NCI-H2081 (cell line): Measurements from ENCODE around the gene TCP11X1.
"Not testable (repeated sequence)": the region's sequence is repeated elsewhere in the genome, so short reads cannot be mapped to it uniquely, and the experiment has no call there.

Experiments used
- DNase-seq, 2 experiments: peaks; one replicate each; lab custom pipeline; 2025; lab: John Stamatoyannopoulos, UW

The TCP11X1 gene

DNA sequence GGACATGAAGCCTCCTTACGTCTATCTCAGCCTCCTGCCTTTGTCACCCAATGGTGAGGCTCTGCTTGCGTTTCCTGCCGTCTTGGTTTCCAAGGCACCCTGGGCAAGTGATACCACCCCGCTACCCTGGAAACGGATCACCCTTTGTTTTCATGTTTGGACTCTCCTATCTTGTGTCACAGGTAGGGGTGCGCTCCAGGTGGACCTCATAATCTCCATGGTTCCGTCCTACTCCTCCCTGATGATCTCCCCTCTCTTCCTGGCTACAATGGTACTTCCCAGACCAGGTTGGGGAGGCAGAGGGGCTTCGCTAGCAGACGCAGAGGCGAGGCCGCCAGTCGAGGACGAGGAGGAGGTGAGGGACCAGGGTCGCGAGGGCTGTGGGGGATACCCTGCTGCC lies at the start of gene TCP11X1:
TCP11X1 (plus strand) TSS at position 316 of the 400 bp plus-strand sequence.
- DNase-seq: not testable (repeated sequence)

DNA sequence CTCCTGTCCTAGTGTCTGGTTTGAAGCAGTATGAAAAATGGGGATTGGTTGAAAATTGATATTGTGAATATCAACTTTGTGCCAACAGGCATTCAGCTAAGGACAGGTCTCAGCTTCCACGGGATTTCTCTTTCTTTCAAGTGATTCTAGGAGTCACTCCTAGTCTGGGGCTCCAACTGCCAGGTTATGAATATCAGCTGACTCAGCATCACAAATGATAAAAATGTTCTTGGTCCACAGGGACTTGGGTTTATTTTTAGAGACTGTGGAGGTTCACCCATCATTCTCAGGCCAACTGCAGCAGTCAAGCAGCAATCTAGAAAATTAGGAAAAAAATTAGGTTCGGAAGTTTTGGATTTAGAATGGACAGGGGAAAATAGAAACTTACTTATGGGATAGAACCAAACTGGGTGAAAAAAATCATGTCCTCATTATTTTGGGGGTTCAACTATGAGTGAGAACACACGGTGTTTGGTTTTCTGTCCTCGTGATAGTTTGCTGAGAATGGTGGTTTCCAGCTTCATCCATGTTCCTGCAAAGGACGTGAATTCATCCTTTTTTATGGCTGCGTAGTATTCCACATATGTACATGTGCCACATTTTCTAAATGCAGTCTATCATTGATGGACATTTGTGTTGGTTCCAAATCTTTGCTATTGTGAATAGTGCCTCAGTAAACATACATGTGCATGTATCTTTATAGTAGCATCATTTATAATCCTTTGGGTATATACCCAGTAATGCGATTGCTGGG lies 29.0 kb upstream of the TCP11X1 start:
- DNase-seq: no peak

DNA sequence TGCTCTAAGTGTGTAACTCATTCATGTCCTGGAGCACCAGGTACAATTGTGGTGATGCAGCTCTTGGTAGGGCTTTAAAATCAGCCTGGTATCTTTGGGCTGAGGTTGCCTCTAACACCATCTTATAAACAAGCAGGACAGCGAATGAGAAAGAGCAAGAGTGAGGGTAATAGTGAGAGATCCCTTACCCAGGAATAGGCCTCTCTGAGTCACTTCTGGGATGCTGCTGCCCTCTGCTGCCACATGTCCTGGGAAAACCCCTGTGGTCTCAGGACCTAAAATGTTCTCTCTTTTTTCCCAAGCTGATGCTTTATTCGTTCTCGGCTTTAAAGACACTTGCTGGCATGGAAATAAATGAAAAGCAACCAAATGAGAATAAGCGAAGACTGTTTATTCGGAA lies 7.2 kb upstream of the TCP11X1 start:
- DNase-seq: not testable (repeated sequence)

GRCh38 chrX:102216497-102216896 lies 1.4 kb downstream of the TCP11X1 start:
- DNase-seq: not testable (repeated sequence)

DNA sequence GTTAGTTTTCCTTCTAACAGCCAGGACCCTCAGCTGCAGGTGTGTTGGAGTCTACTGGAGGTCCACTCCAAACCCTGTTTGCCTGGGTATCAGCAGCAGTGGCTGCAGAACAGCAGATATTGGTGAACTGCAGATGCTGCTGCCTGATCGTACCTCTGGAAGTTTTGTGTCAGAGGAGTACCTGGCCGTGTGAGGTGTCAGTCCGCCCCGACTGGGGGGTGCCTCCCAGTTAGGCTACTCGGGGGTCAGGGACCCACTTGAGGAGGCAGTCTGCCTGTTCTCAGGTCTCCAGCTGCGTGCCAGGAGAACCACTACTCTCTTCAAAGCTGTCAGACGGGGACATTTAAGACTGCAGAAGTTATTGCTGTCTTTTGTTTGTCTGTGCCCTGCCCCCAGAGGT lies 20.6 kb downstream of the TCP11X1 start:
- not testable (repeated sequence) for DNase-seq

DNA sequence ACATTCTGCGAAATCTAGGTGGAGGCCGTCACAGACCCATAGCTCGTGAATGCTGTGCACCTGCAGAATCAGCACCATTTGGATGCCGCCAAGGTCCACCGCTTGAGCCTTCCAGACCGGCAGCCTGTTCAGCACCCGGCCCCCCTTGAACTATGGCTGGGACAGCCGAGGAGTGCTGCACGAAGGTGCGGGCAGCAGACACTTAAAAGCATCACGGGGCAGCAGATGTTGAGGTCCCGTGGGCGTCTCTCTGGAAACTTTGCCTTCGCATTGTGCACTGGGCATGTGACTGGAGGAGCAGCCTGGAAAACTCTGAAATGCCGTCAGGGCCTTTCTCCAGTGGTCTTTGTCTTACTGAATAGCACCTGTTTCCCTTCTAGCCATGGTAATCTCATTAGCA lies 25.2 kb downstream of the TCP11X1 start:
- not testable (repeated sequence) for DNase-seq

DNA sequence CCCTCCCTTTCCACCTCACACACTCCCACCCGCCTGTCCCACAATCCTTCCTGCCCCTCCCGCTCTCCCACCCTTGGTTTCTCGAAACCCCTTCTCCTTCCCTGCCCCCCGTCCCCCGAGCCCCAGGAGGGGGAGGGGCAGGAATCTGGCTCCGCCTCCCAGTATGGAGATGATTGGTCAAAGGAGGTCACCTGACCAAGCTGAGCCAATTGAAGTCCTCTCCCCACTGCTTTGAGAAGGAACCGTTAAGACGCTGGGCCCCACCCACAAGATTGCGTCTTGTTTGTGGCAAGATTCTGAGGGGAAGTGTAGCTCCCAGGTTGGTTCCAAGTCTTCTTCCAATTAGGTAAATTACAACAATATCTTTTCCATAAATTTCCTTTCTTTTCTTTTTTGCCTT lies 31.8 kb downstream of the TCP11X1 start, which contains the start of gene NXF2:
NXF2 (plus strand) TSS at position 275 of the 400 bp plus-strand sequence. CDS start 59,912 bp downstream, outside the sequence.
- DNase-seq: not testable (repeated sequence)

DNA sequence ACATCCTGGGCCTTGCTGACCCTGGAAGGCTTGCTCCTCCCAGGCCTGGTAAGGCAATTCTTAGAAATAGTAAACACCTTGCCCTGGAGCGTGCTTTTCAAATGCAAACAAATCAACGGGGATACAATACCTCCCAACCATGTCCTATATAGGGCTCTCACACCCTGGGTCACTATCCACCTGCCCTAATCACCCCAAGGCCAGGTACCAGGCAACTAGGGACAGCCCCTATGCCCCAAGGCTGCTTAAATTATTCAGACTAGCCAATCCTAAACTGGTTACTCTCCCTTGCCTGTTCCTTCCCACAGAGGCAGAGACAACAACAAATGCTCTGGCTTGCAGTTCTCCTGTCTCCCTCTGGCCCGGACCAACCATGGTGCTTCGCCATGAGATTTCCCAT lies 57.1 kb downstream of the TCP11X1 start:
- DNase-seq: not testable (repeated sequence)
